ENCODE data around the gene TSPAN31.

GRCh38 chr12:57770734-57771133, 25.9 kb downstream of the TSPAN31 start:
- TF ChIP-seq TCF7L2 (IDR thresholded peaks at IDR 0.05; ENCODE audit: borderline replicate concordance, low read depth, low read length) (no peak), SP3 (tag by site-specific recombination; IDR thresholded peaks at IDR 0.05) (no peak), ATF2 (tag by site-specific recombination; IDR thresholded peaks at IDR 0.05; ENCODE audit: low read depth) (no peak), CTCF (tag by site-specific recombination; IDR thresholded peaks at IDR 0.05) (no peak), REST (tag by site-specific recombination; IDR thresholded peaks at IDR 0.05) (no peak), ZNF350 (tag by site-specific recombination; IDR thresholded peaks at IDR 0.05) (no peak), ZNF768 (tag by site-specific recombination; IDR thresholded peaks at IDR 0.05) (no peak), YY1 (tag by site-specific recombination; IDR thresholded peaks at IDR 0.05) (no peak), ZNF121 (tag by site-specific recombination; IDR thresholded peaks at IDR 0.05) (no peak), ZNF10 (tag by site-specific recombination; IDR thresholded peaks at IDR 0.05) (no peak), ZNF24 (tag by site-specific recombination; IDR thresholded peaks at IDR 0.05) (no peak)
